Transverse colon (tissue), 4 donors: ENCODE data around the gene MYO16. TPM values are rescaled to one million over a fixed set of nuclear protein-coding genes. Genes with fewer than 3 reads are reported as not detected.

ENCODE experiments used
- DNase-seq: peaks from one replicate; pipeline ENCODE4 v3.0.0-alpha.2; 2019
- H3K27ac ChIP-seq, 4 donors: fragments of 200-600 bp; sonication (generic); 2 replicates each; pipeline ENCODE4 v1.5.1; 2016 to 2018; ENCODE audit warnings: inconsistent platforms in 4 of 4
- H3K27me3 ChIP-seq: fragments of 200-600 bp; sonication (generic); 2 replicates; pipeline ENCODE4 v1.5.1; 2017; ENCODE audit warnings: inconsistent platforms
- H3K36me3 ChIP-seq, 4 donors: fragments of 200-600 bp; sonication (generic); 2 replicates each; pipeline ENCODE4 v1.5.1; 2017 to 2019; ENCODE audit warnings: inconsistent platforms in 4 of 4
- H3K4me1 ChIP-seq, 4 donors: fragments of 200-600 bp; sonication (generic); 2 replicates each; pipeline ENCODE4 v1.5.1; 2017 to 2020; ENCODE audit warnings: inconsistent platforms in 4 of 4
- H3K4me3 ChIP-seq, 4 donors: fragments of 200-600 bp; sonication (generic); 1 replicate in 1 of 4; 2 replicates in 3 of 4; pipeline versions ENCODE4 v1.5.1 to v1.6.1; 2017 to 2019; ENCODE audit warnings: inconsistent platforms in 4 of 4
- H3K9me3 ChIP-seq, 2 donors: fragments of 200-600 bp; sonication (generic); 2 replicates each; pipeline ENCODE4 v1.5.1; 2017 to 2019; ENCODE audit warnings: inconsistent platforms in 2 of 2
- EP300 ChIP-seq: sonication (generic); formaldehyde crosslinking; IDR thresholded peaks from one replicate; pipeline ENCODE4 v1.6.1; 2017; ENCODE audit warnings: antibody characterized with exemption, low read depth
- POLR2A ChIP-seq: fragments of 450-650 bp; IDR thresholded peaks from one replicate; pipeline ENCODE4 v1.6.1; 2016; ENCODE audit warnings: antibody characterized with exemption, mild to moderate bottlenecking, moderate library complexity
- POLR2AphosphoS5 ChIP-seq, 3 donors: sonication (generic); formaldehyde crosslinking; IDR thresholded peaks; one replicate each; pipeline ENCODE4 v1.6.1; 2016; ENCODE audit warnings: antibody characterized with exemption in 3 of 3
- WGBS, 2 donors: methylation state at CpG; one replicate each; pipeline ENCODE4 v1.1.5; 2018; ENCODE audit warnings: low coverage in 1 of 2; 5-methylcytosine and 5-hydroxymethylcytosine counted together
- in situ Hi-C, 4 donors: fragments of 200-750 bp; cut with MboI; loops; one replicate each; pipeline versions ENCODE4 v1.15.0 to v1.15.1; 2017; ENCODE audit warnings: low sequenced_read_pairs in 3 of 4, low pct_ligation_motif_present in 1 of 4, low pct_unique_long_range_greater_than_20kb in 1 of 4
- intact Hi-C: fragments of 100-400 bp; cut with DNase I; formaldehyde crosslinking; loops from one replicate; pipeline ENCODE4 v1.15.1; 2023; ENCODE audit warnings: low total_unique reads
- total RNA-seq, 4 donors: library from RNA; depleted of rRNA; stranded (reverse); fragments of >200 nt; gene quantifications; one replicate each; pipeline ENCODE4 v1.1.0, GENCODE V29; 2016
- TF ChIP-seq, protein P1 (sequence below), 5 experiments: fragments of 200-600 bp in 3 of 5; fragments of 450-650 bp in 2 of 5; sonication (generic) in 3 of 5; IDR thresholded peaks; 1 replicate in 2 of 5; 2 replicates in 3 of 5; pipeline ENCODE4 v1.5.1; 2016 to 2017; ENCODE audit warnings: antibody characterized with exemption in 5 of 5, inconsistent platforms in 3 of 5, mild to moderate bottlenecking in 2 of 5, moderate library complexity in 1 of 5

MYO16 gene
- total RNA-seq, 4 donors from 2014 or later, result under 0.01 to 3.4 TPM; not detected in 2

DNA sequence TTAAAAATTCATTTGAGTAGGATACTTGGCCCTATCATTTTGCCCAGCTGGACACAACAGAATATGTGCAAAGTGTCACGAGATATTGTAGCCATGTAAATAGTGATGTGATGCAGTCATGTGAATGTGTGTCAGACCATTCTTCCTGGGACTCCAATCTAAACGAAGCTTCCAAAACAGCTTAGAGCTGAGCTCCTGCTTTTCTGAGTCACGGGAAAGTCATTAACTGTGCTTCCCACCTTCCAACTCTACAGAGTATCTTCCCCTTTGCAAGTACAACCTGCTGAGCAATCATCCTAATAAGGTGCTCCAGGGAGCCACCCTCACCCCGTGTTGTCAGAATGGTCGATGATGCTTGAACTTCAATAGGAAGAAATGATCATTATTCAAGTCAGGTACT, 294.7 kb downstream of the MYO16 start:
- DNase-seq, result no peak
- no peaks in the 10 kb centered on the region for H3K9me3 ChIP-seq
- 46 to 75% methylated on average over 2 to 5 of the region's 5 CpGs for WGBS, 2 donors
- H3K27me3 ChIP-seq, result no peaks in the 10 kb centered on the region
- in situ Hi-C loops (no loop called here), intact Hi-C loops (no loop called here)
- TF ChIP-seq, protein P1, sequence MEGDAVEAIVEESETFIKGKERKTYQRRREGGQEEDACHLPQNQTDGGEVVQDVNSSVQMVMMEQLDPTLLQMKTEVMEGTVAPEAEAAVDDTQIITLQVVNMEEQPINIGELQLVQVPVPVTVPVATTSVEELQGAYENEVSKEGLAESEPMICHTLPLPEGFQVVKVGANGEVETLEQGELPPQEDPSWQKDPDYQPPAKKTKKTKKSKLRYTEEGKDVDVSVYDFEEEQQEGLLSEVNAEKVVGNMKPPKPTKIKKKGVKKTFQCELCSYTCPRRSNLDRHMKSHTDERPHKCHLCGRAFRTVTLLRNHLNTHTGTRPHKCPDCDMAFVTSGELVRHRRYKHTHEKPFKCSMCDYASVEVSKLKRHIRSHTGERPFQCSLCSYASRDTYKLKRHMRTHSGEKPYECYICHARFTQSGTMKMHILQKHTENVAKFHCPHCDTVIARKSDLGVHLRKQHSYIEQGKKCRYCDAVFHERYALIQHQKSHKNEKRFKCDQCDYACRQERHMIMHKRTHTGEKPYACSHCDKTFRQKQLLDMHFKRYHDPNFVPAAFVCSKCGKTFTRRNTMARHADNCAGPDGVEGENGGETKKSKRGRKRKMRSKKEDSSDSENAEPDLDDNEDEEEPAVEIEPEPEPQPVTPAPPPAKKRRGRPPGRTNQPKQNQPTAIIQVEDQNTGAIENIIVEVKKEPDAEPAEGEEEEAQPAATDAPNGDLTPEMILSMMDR (IDR thresholded peaks at IDR 0.05), result no peak
- TF ChIP-seq EP300 (no peak), POLR2AphosphoS5 (IDR thresholded peaks at IDR 0.05) (no peak), POLR2A (no peak)
- no peak overlapping the region for H3K27ac ChIP-seq
- H3K4me3 ChIP-seq, result no peak overlapping the region
- peaks cover 0 to 2% (median 0%) of the 10 kb centered on the region in 4 donors for H3K4me1 ChIP-seq
- no peaks in the 10 kb centered on the region for H3K36me3 ChIP-seq

DNA sequence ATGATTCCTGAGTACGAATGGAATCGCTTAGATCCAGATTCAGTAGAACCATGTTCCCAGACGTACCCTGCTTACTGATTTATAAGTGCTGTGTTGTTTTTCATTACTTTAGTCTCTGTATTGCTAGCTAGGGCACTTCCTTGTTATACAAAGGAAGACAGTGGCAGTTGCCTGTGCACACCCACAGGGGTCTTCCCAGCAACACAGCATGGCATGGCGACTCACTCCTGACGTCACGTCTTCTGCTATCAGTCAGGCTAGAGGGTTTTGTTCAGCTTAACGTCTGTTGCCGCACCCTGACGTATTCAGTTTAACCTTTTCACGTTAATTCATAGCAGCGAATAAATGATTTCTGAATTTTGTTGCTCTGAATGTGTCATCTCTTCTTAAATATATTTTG, 295.1 kb downstream of the MYO16 start:
- Histone ChIP-seq H3K4me1 (no peaks in the 10 kb centered on the region), H3K9me3 (no peaks in the 10 kb centered on the region), H3K36me3 (no peaks in the 10 kb centered on the region), H3K27ac (no peak overlapping the region), H3K4me3 (no peak overlapping the region), H3K27me3 (no peaks in the 10 kb centered on the region)
- TF ChIP-seq POLR2A (no peak), POLR2AphosphoS5 (IDR thresholded peaks at IDR 0.05) (no peak), EP300 (no peak)
- TF ChIP-seq, protein P1 (IDR thresholded peaks at IDR 0.05), result no peak
- WGBS, 2 donors, result 90 to 94% methylated on average over 11 of the region's 11 CpGs
- in situ Hi-C loops (no loop called here), intact Hi-C loops (no loop called here)
- DNase-seq, result no peak

DNA sequence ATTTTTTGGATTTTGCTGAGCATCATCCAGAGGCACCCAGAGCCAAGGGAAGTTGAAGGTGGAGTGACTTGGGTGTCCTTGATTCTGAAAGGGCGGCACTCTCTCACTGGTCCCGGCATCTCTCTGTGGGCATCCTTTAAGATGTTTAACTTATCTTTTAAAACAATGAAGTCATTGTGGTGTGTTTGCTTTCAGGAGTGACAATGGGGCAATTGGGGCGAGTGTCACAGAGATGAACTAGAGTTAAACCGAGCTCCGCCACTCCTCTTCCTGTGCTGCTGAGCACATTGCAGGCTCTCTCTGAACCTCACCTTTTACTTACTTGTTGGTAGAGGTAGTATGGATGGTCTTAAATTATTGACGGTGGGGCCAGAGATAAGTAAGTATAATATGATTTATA, 295.7 kb downstream of the MYO16 start:
- H3K4me1 ChIP-seq, result no peaks in the 10 kb centered on the region
- no peak overlapping the region for H3K4me3 ChIP-seq
- no peak overlapping the region for H3K27ac ChIP-seq
- no peaks in the 10 kb centered on the region for H3K27me3 ChIP-seq
- intact Hi-C loops, result no loop called here
- no peaks in the 10 kb centered on the region for H3K9me3 ChIP-seq
- in situ Hi-C loops, result no loop called here
- WGBS, 2 donors, result 51 to 61% methylated on average over 6 of the region's 6 CpGs
- no peak for DNase-seq
- no peaks in the 10 kb centered on the region for H3K36me3 ChIP-seq
- no peak for TF ChIP-seq EP300
- TF ChIP-seq POLR2A, result no peak
- TF ChIP-seq, protein P1 (IDR thresholded peaks at IDR 0.05), result no peak
- no peak for TF ChIP-seq POLR2AphosphoS5 (IDR thresholded peaks at IDR 0.05)

DNA sequence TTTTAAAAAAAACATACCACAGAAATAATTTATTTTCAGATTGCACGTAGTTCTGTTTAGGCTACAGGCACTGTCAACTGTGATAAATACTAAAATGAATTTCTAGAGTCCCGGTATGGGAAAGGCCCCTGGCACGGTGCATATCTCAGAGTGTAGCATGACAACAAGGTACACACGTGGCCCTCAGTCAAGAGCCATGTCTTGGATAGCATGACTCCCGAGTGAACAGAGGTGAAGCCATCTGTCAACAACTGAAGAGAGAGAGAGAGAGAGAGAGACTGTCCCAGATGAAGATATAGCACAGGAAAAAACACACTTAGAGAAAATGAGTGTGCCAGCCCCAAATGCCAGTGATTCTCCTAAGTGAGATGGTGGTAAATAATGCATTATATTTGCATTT, 297.5 kb downstream of the MYO16 start:
- in situ Hi-C loops, result no loop called here
- DNase-seq, result no peak
- Histone ChIP-seq H3K4me1 (no peaks in the 10 kb centered on the region), H3K27me3 (no peaks in the 10 kb centered on the region), H3K27ac (no peak overlapping the region), H3K4me3 (no peak overlapping the region), H3K36me3 (no peaks in the 10 kb centered on the region), H3K9me3 (no peaks in the 10 kb centered on the region)
- no peak for TF ChIP-seq POLR2AphosphoS5 (IDR thresholded peaks at IDR 0.05)
- TF ChIP-seq POLR2A, result no peak
- TF ChIP-seq, protein P1 (IDR thresholded peaks at IDR 0.05), result no peak
- no peak for TF ChIP-seq EP300
- intact Hi-C loops, result no loop called here
- 62 to 74% methylated on average over 5 of the region's 5 CpGs for WGBS, 2 donors
